Heart right ventricle (tissue), 16 donors: ENCODE measurements around the gene SDSL. TPM values are rescaled to one million over a fixed set of nuclear protein-coding genes. Genes with fewer than 3 reads are reported as not detected.

ENCODE experiments used
- ATAC-seq, 8 donors: fragments of 200-7000 bp; cut with Tn5 transposase; one replicate each; pipeline ENCODE4 v1.9.1; 2020; ENCODE audit warnings: mild to moderate bottlenecking in 8 of 8, moderate library complexity in 8 of 8, moderate number of reproducible peaks in 1 of 8
- DNase-seq, 2 donors: peaks; one replicate each; pipeline ENCODE4 v3.0.0-alpha.2; 2020
- H3K27ac ChIP-seq, 10 donors: fragments of 200-600 bp; sonication (generic) in 2 of 10; one replicate each; pipeline versions ENCODE4 v1.5.0 to v1.8.0; 2020 to 2022; ENCODE audit warnings: mild to moderate bottlenecking in 3 of 10
- H3K27me3 ChIP-seq, 7 donors: fragments of 200-600 bp; one replicate each; pipeline ENCODE4 v1.8.0; 2021 to 2022; ENCODE audit warnings: mild to moderate bottlenecking in 2 of 7
- H3K36me3 ChIP-seq, 9 donors: fragments of 200-600 bp; sonication (generic) in 1 of 9; one replicate each; pipeline versions ENCODE4 v1.5.0 to v1.8.0; 2020 to 2022; ENCODE audit warnings: mild to moderate bottlenecking in 2 of 9
- H3K4me1 ChIP-seq, 9 donors: fragments of 200-600 bp; sonication (generic) in 1 of 9; one replicate each; pipeline versions ENCODE4 v1.5.0 to v1.8.0; 2020 to 2022; ENCODE audit warnings: mild to moderate bottlenecking in 4 of 9
- H3K4me3 ChIP-seq, 10 donors: fragments of 200-600 bp; sonication (generic) in 2 of 10; one replicate each; pipeline versions ENCODE4 v1.5.0 to v1.8.0; 2020 to 2022; ENCODE audit warnings: mild to moderate bottlenecking in 7 of 10, moderate library complexity in 2 of 10
- H3K9me3 ChIP-seq, 11 donors: fragments of 200-600 bp in 10 of 11; sonication (generic) in 2 of 11; one replicate each; pipeline versions ENCODE4 v1.5.0 to v1.8.0; 2013 to 2022; ENCODE audit warnings: mild to moderate bottlenecking in 2 of 11, control low read depth in 1 of 11, moderate library complexity in 1 of 11
- WGBS, 2 donors: extraction: QIAGEN DNeasy Blood & Tissue Kit; methylation state at CpG; one replicate each; pipeline ENCODE4 v1.1.7; 2013; ENCODE audit warnings: inconsistent platforms in 1 of 2; 5-methylcytosine and 5-hydroxymethylcytosine counted together
- intact Hi-C, 10 donors: fragments of 100-400 bp; cut with DNase I; formaldehyde crosslinking; loops; one replicate each; pipeline versions ENCODE4 v1.11.1 to v1.14.2; 2022
- polyA plus RNA-seq, 2 donors: library from polyadenylated mRNA; stranded (reverse); fragments of 200-250 nt; gene quantifications; one replicate each; pipeline ENCODE4 v1.2.3, GENCODE V29; 2013
- total RNA-seq, 10 donors: library from RNA; stranded (reverse); fragmentation: NEBNext Ultra II Directional in 3 of 10; extraction: Animal tissue kit (Norgen Biotek cat#: 25700) in 3 of 10; gene quantifications; one replicate each; pipeline versions ENCODE4 v1.2.1 to v1.2.4, GENCODE V29; 2021 to 2023
- TF ChIP-seq, protein P1 (sequence below), 9 donors: fragments of 200-600 bp; sonication (generic) in 2 of 9; IDR thresholded peaks; one replicate each; pipeline versions ENCODE4 v1.5.0 to v1.8.0; 2021 to 2022; ENCODE audit warnings: antibody characterized with exemption in 9 of 9, mild to moderate bottlenecking in 5 of 9, moderate library complexity in 1 of 9
- donor health status: Arrhythmogenic right ventricular cardiomyopathy.
- donor health status: ischemic (EF 13 %, LVEDD 7.1; RV severe dilation, severe dysfunction).
- donor health status: healthy with polysubstance abuse.
- donor health status: DM: no; HTN: yes; CAD: no.
- donor health status: DM: no; HTN: no; CAD: no.
- donor health status: ischemic (EF 25% LVEDD 6.9; RV normal size, moderate dysfunction).
- donor health status: ischemic (EF 25% LVEDD 5.7; RV mildly dilated, moderate dysfunction).
- donor health status: healthy.
- donor health status: DM: yes; HTN: yes; CAD: no.
- donor health status: Ischemic cardiomyopathy.
- donor health status: ischemic (EF 35%, LVEDD 5.7; RV mildly dilated, moderate dysfunction).
- donor health status: nonischemic (EF 11% LVEDD 7.7; RV severe dilation, severe dysfunction).
- donor health status: DM: yes; HTN: yes; CAD: no.
- donor health status: PGD.
- donor health status: ischemic (EF 29% LVEDD 5.4; RV normal size, mild dysfunction).
- donor health status: nonischemic (EF 23%, LVEDD 6.1; RV moderate dilation, normal function).

The SDSL gene
- total and polyA plus RNA-seq, 12 donors = 2.0 to 23.4 (median 13.8) TPM

GRCh38 chr12:113472191-113473121 is 50.3 kb downstream of the SDSL start:
- 2% methylated on average over 51 of the region's 51 CpGs for WGBS, 2 donors
- H3K36me3 ChIP-seq = no peaks in the 10 kb centered on the region
- H3K27me3 ChIP-seq = peaks cover 54 to 98% (median 97%) of the 10 kb centered on the region in 7 donors
- H3K4me3 ChIP-seq = no peak overlapping the region
- no peaks in the 10 kb centered on the region for H3K9me3 ChIP-seq
- intact Hi-C loops = no loop called here
- TF ChIP-seq, protein P1, sequence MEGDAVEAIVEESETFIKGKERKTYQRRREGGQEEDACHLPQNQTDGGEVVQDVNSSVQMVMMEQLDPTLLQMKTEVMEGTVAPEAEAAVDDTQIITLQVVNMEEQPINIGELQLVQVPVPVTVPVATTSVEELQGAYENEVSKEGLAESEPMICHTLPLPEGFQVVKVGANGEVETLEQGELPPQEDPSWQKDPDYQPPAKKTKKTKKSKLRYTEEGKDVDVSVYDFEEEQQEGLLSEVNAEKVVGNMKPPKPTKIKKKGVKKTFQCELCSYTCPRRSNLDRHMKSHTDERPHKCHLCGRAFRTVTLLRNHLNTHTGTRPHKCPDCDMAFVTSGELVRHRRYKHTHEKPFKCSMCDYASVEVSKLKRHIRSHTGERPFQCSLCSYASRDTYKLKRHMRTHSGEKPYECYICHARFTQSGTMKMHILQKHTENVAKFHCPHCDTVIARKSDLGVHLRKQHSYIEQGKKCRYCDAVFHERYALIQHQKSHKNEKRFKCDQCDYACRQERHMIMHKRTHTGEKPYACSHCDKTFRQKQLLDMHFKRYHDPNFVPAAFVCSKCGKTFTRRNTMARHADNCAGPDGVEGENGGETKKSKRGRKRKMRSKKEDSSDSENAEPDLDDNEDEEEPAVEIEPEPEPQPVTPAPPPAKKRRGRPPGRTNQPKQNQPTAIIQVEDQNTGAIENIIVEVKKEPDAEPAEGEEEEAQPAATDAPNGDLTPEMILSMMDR (IDR thresholded peaks at IDR 0.05) = no peak
- DNase-seq = no peak
- ATAC-seq = no peak
- peaks cover 0 to 24% (median 8%) of the 10 kb centered on the region in 9 donors for H3K4me1 ChIP-seq
- no peak overlapping the region for H3K27ac ChIP-seq

DNA sequence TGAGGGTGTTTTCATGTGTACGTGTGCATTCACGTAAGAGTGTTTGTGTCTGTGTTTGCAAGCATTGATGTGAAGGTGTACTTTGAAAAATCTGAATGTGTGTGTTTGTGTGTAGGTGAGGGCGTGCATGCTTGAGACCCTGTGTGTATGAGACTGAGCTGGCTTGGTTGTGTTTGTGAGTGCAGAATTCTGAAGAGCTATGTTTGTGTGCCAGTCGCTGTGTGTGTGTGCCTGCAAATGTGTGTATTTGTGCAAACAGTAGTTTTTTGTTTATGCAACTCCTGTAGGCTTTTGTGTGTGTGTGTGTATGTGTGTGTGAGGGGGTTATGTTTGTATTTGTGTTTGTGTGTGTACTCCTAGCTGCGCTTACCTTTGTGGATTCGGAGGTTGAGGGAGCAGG is 51.2 kb downstream of the SDSL start:
- ATAC-seq (no peak), DNase-seq (no peak)
- TF ChIP-seq, protein P1 (IDR thresholded peaks at IDR 0.05) = no peak
- WGBS, 2 donors = 6 to 12% methylated on average over 6 of the region's 6 CpGs
- intact Hi-C loops = no loop called here
- Histone ChIP-seq H3K4me3 (no peak overlapping the region), H3K27ac (no peak overlapping the region), H3K36me3 (no peaks in the 10 kb centered on the region), H3K9me3 (no peaks in the 10 kb centered on the region), H3K27me3 (peaks cover 48 to 98% (median 97%) of the 10 kb centered on the region in 7 donors), H3K4me1 (peaks cover 0 to 14% (median 0%) of the 10 kb centered on the region in 9 donors)

- H3K4me3 ChIP-seq = no peak overlapping the region
- no peaks in the 10 kb centered on the region for H3K9me3 ChIP-seq
- peaks cover 0 to 14% (median 0%) of the 10 kb centered on the region in 9 donors for H3K4me1 ChIP-seq
- DNase-seq (no peak), ATAC-seq (no peak)
- no peaks in the 10 kb centered on the region for H3K36me3 ChIP-seq
- 1% methylated on average over 9 of the region's 9 CpGs for WGBS, 2 donors
- H3K27me3 ChIP-seq = peaks cover 46 to 98% (median 97%) of the 10 kb centered on the region in 7 donors
- no peak overlapping the region for H3K27ac ChIP-seq
- intact Hi-C loops = no loop called here
- TF ChIP-seq, protein P1 (IDR thresholded peaks at IDR 0.05) = no peak
Observed at GRCh38 chr12:113473942-113474341, 51.8 kb downstream of the SDSL start.

DNA sequence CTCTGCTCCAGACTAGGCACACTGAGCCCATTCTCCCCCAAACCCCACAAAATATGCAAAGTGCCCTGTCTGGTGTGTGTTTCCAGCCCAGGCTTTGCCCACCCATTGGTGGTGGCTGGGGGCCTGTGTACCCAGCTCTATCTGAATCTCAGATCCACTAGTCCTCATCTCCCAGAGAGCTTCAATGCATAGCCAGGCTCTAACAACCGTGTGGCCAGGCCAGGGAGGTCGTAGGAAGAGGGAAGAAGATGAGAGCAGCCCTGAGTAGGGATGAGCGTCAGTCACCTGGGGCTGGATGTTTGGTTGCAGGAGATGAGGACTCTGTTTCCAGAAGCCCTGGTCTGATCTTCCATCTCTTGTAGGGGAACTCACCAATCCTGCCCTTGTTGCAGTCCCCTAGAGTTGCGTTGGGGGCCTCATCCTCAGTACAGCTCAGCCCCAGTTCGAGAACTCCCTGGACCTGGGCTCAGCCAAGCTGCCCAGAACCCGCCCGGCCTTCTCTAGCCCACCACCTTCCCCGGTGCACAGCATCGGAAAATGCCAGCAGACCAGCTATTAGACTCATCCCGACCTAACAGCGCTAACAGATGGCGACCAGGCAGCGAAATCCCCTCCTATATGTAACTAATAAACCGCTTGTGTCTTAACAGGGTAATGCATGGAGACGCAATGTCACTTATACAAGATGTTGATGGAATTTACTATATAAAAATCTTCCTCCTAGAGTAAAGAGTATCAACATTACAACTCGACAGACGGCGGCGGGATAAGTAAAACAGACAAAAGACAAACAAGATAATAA is 52.7 kb downstream of the SDSL start:
- TF ChIP-seq, protein P1 (IDR thresholded peaks at IDR 0.05) = no peak
- ATAC-seq = no peak
- H3K36me3 ChIP-seq = no peaks in the 10 kb centered on the region
- no peaks in the 10 kb centered on the region for H3K9me3 ChIP-seq
- H3K4me3 ChIP-seq = no peak overlapping the region
- H3K27ac ChIP-seq = no peak overlapping the region
- H3K27me3 ChIP-seq = peaks cover 48 to 98% (median 97%) of the 10 kb centered on the region in 7 donors
- H3K4me1 ChIP-seq = peaks cover 0 to 14% (median 3%) of the 10 kb centered on the region in 9 donors
- intact Hi-C loops = no loop called here
- no peak for DNase-seq
- 2 to 3% methylated on average over 19 of the region's 19 CpGs for WGBS, 2 donors
